ACC112 (cell line): ENCODE data around the gene MAP3K8.
"Not testable (repeated sequence)": the region's sequence is repeated elsewhere in the genome, so short reads cannot be mapped to it uniquely, and the experiment has no call there.

Experiments used
- H2AFZ ChIP-seq: fragments of 200-600 bp; sonication (generic); one replicate; pipeline ENCODE4 v1.6.0; 2017; ENCODE audit warnings: antibody characterized with exemption, low read length; ENCODE audit not compliant: unreplicated experiment
- H3K27ac ChIP-seq: fragments of 200-600 bp; sonication (generic); 2 replicates; pipeline ENCODE4 v1.5.1; 2014; ENCODE audit warnings: low read depth, mild to moderate bottlenecking, antibody characterized with exemption, low read length, moderate library complexity
- H3K27me3 ChIP-seq: fragments of 200-600 bp; sonication (generic); 2 replicates; pipeline ENCODE4 v1.6.1; 2014; ENCODE audit warnings: mild to moderate bottlenecking, antibody characterized with exemption, low read length, moderate library complexity, mixed read lengths; ENCODE audit not compliant: insufficient read depth
- H3K36me3 ChIP-seq: fragments of 200-600 bp; sonication (generic); 2 replicates; pipeline ENCODE4 v1.6.1; 2016; ENCODE audit warnings: mild to moderate bottlenecking, antibody characterized with exemption, low read length, moderate library complexity, mixed read lengths; ENCODE audit not compliant: insufficient read depth
- H3K4me1 ChIP-seq: fragments of 200-600 bp; sonication (generic); one replicate; pipeline ENCODE4 v1.6.1; 2016; ENCODE audit warnings: low read length, mixed read lengths; ENCODE audit not compliant: insufficient read depth, unreplicated experiment, control insufficient read depth
- H3K4me3 ChIP-seq: fragments of 200-600 bp; sonication (generic); 2 replicates; pipeline ENCODE4 v1.5.1; 2014; ENCODE audit warnings: mild to moderate bottlenecking, low read depth, low read length
- H3K79me2 ChIP-seq: fragments of 200-600 bp; sonication (generic); one replicate; pipeline ENCODE4 v1.6.0; 2016; ENCODE audit warnings: low read length; ENCODE audit not compliant: control insufficient read depth, unreplicated experiment, insufficient read depth

Gene MAP3K8

DNA sequence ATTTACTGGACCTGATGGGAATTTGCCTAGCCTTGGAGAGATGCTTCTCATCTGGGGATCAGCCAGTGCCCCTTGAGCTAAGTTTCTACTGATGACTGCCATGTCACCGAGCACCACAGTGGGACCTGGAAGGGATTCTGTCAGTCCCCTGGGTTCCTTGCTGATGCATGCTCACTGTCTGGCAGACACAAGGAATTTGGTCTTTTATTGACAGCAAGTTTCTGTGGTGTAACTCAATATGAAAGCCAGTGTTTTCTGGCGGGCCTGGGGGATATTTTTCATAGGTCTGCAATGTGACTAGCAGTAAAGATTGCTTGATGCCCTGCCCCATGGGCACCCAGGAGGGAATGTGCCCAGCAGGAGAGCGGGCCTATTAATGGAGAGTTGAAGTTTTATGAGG lies 30.7 kb downstream of the MAP3K8 start:
- Histone ChIP-seq H2AFZ (no peak overlapping the region), H3K79me2 (no peaks in the 10 kb centered on the region), H3K36me3 (peaks cover 18% of the 10 kb centered on the region), H3K27me3 (no peaks in the 10 kb centered on the region), H3K27ac (no peak overlapping the region), H3K4me3 (no peak overlapping the region), H3K4me1 (peaks cover 12% of the 10 kb centered on the region)

GRCh38 chr10:30466445-30466844 lies 32.5 kb downstream of the MAP3K8 start:
- no peak overlapping the region for H3K27ac ChIP-seq
- H3K27me3 ChIP-seq: no peaks in the 10 kb centered on the region
- H3K36me3 ChIP-seq: 0 out of 2 replicates have a peak, but pooled peaks cover 3% of the 10 kb centered on the region
- H3K4me1 ChIP-seq: peaks cover 12% of the 10 kb centered on the region
- H3K4me3 ChIP-seq: no peak overlapping the region
- H3K79me2 ChIP-seq: no peaks in the 10 kb centered on the region
- no peak overlapping the region for H2AFZ ChIP-seq

DNA sequence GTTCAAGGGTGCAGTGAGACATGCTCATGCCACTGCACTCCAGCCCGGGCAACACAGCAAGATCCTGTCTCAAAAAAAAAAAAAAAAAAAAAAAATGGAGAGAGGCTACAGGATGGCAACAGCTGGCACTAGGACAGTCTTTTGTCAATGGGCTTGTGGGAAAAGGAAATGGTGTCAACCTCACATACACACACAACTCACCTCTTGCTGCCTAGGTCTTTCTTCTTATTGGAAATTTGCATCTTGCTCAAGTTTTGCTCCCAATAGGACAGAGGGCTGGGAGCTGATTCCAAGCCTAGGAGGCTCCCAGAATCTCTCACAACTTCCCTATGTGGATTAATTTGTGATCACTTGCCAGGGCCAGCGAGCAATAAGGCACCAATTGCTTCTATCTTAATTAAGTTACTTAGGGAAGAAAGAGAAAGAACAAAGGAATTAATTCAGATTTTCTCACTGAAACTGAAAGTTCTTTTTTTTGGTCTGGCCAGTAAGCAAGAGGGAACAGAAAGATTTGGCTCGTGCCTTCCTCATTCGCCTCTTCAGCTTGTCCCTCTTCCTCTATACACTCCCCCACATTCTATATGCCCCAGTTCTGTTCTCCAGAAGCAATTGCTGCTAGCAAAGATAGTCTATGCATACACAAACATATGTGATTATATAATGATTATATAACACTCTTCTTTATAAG lies 33.8 kb downstream of the MAP3K8 start:
- Histone ChIP-seq H3K27ac (no peak overlapping the region), H2AFZ (no peak overlapping the region), H3K27me3 (no peaks in the 10 kb centered on the region), H3K36me3 (no peaks in the 10 kb centered on the region), H3K79me2 (no peaks in the 10 kb centered on the region), H3K4me1 (peaks cover 12% of the 10 kb centered on the region), H3K4me3 (no peak overlapping the region)

GRCh38 chr10:30472414-30473155 lies 38.6 kb downstream of the MAP3K8 start:
- H3K27ac ChIP-seq: no peak overlapping the region
- H3K36me3 ChIP-seq: no peaks in the 10 kb centered on the region
- H2AFZ ChIP-seq: no peak overlapping the region
- no peak overlapping the region for H3K4me3 ChIP-seq
- no peaks in the 10 kb centered on the region for H3K79me2 ChIP-seq
- no peaks in the 10 kb centered on the region for H3K4me1 ChIP-seq
- no peaks in the 10 kb centered on the region for H3K27me3 ChIP-seq

- not testable (repeated sequence) for H3K4me1 ChIP-seq, H3K27me3 ChIP-seq, H3K27ac ChIP-seq, H2AFZ ChIP-seq, H3K36me3 ChIP-seq, H3K4me3 ChIP-seq, H3K79me2 ChIP-seq
These were observed 41.5 kb downstream of the MAP3K8 start for GRCh38 chr10:30475515-30475914.

DNA sequence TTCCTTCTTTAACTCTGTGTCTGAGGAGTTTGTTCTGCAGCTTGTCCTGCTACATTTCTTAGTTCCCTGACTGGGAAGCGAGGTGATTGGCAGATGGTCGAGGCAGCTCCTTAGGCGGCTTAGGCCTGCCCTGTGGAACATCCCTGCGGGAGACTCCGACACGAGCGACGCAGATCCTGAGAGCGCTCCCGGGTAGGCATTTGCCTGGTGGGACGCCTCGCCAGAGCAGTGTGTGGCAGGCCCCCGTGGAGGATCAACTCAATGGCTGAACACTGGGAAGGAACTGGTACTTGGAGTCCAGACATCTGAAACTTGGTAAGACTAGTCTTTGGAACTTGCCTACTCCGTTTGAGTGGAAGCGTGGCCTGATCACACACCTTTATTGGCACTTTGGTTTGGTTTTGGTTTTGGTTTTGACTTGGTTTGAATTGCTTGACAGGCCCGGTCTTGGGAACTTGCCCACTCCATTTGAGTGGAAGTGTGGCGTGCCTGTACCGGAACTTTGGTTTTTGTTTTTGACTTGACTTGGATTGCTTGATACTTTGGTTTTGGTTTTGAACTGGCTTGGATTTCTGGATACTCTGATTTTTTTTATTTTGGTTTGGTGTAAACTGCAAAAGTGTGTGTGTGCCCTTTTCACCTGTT lies 42.6 kb downstream of the MAP3K8 start:
- H3K36me3 ChIP-seq: no peaks in the 10 kb centered on the region
- no peak overlapping the region for H3K4me3 ChIP-seq
- H3K27ac ChIP-seq: no peak overlapping the region
- no peaks in the 10 kb centered on the region for H3K4me1 ChIP-seq
- no peaks in the 10 kb centered on the region for H3K27me3 ChIP-seq
- no peak overlapping the region for H2AFZ ChIP-seq
- no peaks in the 10 kb centered on the region for H3K79me2 ChIP-seq

DNA sequence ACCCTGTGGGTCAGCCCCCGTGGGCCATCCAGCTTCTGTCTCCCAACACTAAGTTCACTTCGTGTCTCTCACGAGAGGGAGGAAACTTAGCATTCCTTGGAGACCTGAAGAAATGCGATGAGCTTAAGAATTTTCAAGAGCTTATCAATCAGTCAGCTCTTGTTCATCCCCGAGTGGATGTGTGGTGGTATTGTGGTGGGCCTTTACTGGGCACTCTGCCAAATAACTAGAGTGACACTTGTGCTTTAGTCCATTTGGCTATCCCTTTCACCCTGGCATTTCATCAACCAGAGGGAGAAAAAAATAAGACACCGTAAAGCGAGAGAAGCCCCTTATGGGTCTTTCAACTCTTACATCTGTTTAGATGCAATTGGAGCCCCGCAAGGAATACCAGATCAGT lies 45.5 kb downstream of the MAP3K8 start:
- not testable (repeated sequence) for H3K36me3 ChIP-seq, H3K27me3 ChIP-seq, H3K79me2 ChIP-seq, H3K4me1 ChIP-seq, H2AFZ ChIP-seq, H3K27ac ChIP-seq, H3K4me3 ChIP-seq

- H2AFZ ChIP-seq: no peak overlapping the region
- no peaks in the 10 kb centered on the region for H3K36me3 ChIP-seq
- H3K4me3 ChIP-seq: no peak overlapping the region
- no peak overlapping the region for H3K27ac ChIP-seq
- no peaks in the 10 kb centered on the region for H3K79me2 ChIP-seq
- no peaks in the 10 kb centered on the region for H3K27me3 ChIP-seq
- H3K4me1 ChIP-seq: no peaks in the 10 kb centered on the region
These were observed 47.6 kb downstream of the MAP3K8 start for GRCh38 chr10:30481603-30482002.

DNA sequence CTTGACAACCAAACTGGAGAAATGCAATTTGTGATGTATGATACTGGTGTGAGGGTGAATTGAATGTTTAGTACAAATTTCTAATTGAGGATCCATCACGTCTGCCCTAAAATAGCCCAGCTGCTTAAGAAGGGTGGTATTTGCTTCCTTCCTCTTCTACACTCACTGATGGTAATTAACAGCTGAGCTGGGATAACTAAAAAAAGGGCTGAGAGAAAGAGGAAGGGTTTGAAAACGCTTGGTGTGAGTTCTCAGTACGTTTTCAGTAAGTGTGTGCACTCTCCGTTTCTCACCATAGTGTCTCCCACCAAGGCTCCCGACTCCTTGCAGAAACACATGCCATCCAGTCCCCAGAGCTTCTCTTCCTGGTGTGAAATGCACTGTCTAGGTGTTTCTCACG lies 54.3 kb downstream of the MAP3K8 start:
- Histone ChIP-seq H2AFZ (no peak overlapping the region), H3K79me2 (no peaks in the 10 kb centered on the region)

DNA sequence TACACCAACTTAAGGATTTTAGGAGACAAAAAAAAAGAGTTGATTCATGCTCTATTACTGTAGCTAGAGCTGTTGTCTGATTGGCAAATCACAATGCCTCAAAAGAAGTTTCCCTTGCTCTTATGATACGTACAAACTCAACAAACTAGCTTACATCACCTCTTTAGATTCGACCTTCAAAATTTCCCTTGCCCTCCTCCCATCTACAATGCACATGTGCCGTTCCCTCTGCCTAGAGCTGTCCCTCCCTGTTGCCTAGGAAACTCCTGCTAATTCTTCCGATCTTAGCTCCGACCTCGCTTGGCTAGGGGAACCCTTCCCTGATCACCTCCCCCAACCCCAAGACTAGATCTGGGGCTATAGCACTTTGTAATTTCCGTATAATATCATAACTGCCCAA lies 55.4 kb downstream of the MAP3K8 start:
- H3K4me3 ChIP-seq: no peak overlapping the region
- H3K4me1 ChIP-seq: peaks cover 28% of the 10 kb centered on the region
- no peak overlapping the region for H2AFZ ChIP-seq
- H3K27ac ChIP-seq: no peak overlapping the region
- no peaks in the 10 kb centered on the region for H3K27me3 ChIP-seq
- no peaks in the 10 kb centered on the region for H3K36me3 ChIP-seq
- H3K79me2 ChIP-seq: no peaks in the 10 kb centered on the region

More for the DNA sequence above, 54.3 kb downstream of the MAP3K8 start:
- peaks cover 18% of the 10 kb centered on the region for H3K4me1 ChIP-seq
- no peak overlapping the region for H3K4me3 ChIP-seq
- H3K36me3 ChIP-seq: no peaks in the 10 kb centered on the region
- no peaks in the 10 kb centered on the region for H3K27me3 ChIP-seq
- no peak overlapping the region for H3K27ac ChIP-seq
